ENCODE measurements around the gene C20orf204. TPM values are rescaled to one million over a fixed set of nuclear protein-coding genes. Genes with fewer than 3 reads are reported as not detected.

C20orf204 gene
- total RNA-seq, 4 donors from 2014 or later: 0.40 to 1.6 (median 0.58) TPM; not detected in 1

DNA sequence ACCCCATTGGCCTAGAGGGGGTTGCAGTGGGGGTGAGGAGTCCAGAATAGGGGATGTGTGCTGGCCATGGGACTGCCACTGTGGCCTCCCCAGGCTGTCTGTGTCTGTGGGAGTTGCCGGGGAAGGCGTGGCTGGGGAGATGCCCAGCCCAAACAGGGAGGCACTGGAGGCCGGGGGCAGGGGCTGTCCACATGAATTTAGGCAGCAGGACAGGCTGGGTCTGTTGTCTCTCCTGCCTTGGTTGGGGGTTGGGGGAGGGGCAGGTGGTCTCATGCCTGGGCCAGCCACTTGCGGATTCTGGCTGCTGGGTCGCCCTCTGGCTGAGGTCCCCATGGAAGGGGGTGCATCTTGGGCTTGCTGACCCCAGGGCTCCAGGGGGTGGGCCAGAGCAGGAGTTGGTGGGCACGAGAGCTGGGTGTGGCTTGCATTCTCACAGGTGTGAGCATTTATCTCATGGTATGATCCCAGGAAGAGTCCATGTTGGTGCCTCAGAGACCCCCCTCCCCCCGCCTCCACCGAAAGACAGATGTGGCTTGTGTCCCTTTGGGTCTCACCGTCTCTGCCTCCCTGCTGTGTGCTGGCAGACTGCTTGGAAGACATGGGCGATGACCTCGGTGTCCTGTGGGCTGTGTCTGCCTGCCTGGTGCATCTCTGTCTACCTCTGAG is 9.5 kb downstream of the C20orf204 start:
- ATAC-seq: peak; percentile 18
- Histone ChIP-seq H3K4me3 (peak overlapping the region in 1 of 2 donors; percentile 48), H3K27me3 (peaks cover 99% of the 10 kb centered on the region), H3K36me3 (no peaks in the 10 kb centered on the region), H3K27ac (peak overlapping the region in 3 of 4 donors; percentile 31 to 51 (median 47)), H3K9me3 (no peaks in the 10 kb centered on the region), H3K4me1 (peaks cover 0 to 46% (median 17%) of the 10 kb centered on the region in 3 donors)
- TF ChIP-seq POLR2AphosphoS5 (IDR thresholded peaks at IDR 0.05) (no peak), CTCF (IDR thresholded peaks at IDR 0.05) (no peak), EP300 (IDR thresholded peaks at IDR 0.05) (no peak)
- WGBS, 2 donors (ENCODE audit: low coverage in 1 of 2): 40 to 57% methylated on average over 1 to 6 of the region's 11 CpGs

GRCh38 chr20:64047046-64047389 is 11.0 kb downstream of the C20orf204 start:
- TF ChIP-seq CTCF (IDR thresholded peaks at IDR 0.05) (no peak), POLR2AphosphoS5 (IDR thresholded peaks at IDR 0.05) (no peak), EP300 (IDR thresholded peaks at IDR 0.05) (no peak), POLR2A (IDR thresholded peaks at IDR 0.05) (no peak)
- peak overlapping the region in 1 of 2 donors; percentile 48 for H3K4me3 ChIP-seq
- H3K4me1 ChIP-seq: peaks cover 0 to 31% (median 6%) of the 10 kb centered on the region in 3 donors
- WGBS, 2 donors (ENCODE audit: low coverage in 1 of 2): 60 to 71% methylated on average over 2 to 3 of the region's 8 CpGs
- H3K9me3 ChIP-seq: no peaks in the 10 kb centered on the region
- no peaks in the 10 kb centered on the region for H3K36me3 ChIP-seq
- H3K27ac ChIP-seq: peak overlapping the region in 1 of 4 donors; percentile 16
- no peak for ATAC-seq
- H3K27me3 ChIP-seq: peaks cover 99% of the 10 kb centered on the region

GRCh38 chr20:64047968-64048401 is 12.0 kb downstream of the C20orf204 start:
- peak overlapping the region in 3 of 4 donors; percentile 17 to 54 (median 43) for H3K27ac ChIP-seq
- H3K36me3 ChIP-seq: no peaks in the 10 kb centered on the region
- WGBS, 2 donors (ENCODE audit: low coverage in 1 of 2): 15 to 33% methylated on average over 5 to 8 of the region's 49 CpGs
- ATAC-seq: no peak
- no peak for TF ChIP-seq POLR2AphosphoS5 (IDR thresholded peaks at IDR 0.05)
- no peak for TF ChIP-seq EP300 (IDR thresholded peaks at IDR 0.05)
- no peak for TF ChIP-seq CTCF (IDR thresholded peaks at IDR 0.05)
- no peak for TF ChIP-seq POLR2A (IDR thresholded peaks at IDR 0.05)
- no peaks in the 10 kb centered on the region for H3K9me3 ChIP-seq
- peaks cover 0 to 25% (median 5%) of the 10 kb centered on the region in 3 donors for H3K4me1 ChIP-seq
- H3K27me3 ChIP-seq: peaks cover 100% of the 10 kb centered on the region
- H3K4me3 ChIP-seq: peak overlapping the region; percentile 1 to 48

- H3K27ac ChIP-seq: peak overlapping the region in 3 of 4 donors; percentile 37 to 54 (median 43)
- H3K27me3 ChIP-seq: peaks cover 100% of the 10 kb centered on the region
- H3K9me3 ChIP-seq: no peaks in the 10 kb centered on the region
- no peaks in the 10 kb centered on the region for H3K36me3 ChIP-seq
- TF ChIP-seq CTCF (IDR thresholded peaks at IDR 0.05) (no peak), EP300 (IDR thresholded peaks at IDR 0.05) (no peak)
- peaks cover 0 to 25% (median 5%) of the 10 kb centered on the region in 3 donors for H3K4me1 ChIP-seq
- WGBS, 2 donors (ENCODE audit: low coverage in 1 of 2): 0% methylated on average over 3 of the region's 101 CpGs; no CpG with 5 or more reads in 1 of the 2 donors
- peak overlapping the region; percentile 1 to 48 for H3K4me3 ChIP-seq
- ATAC-seq: no peak
Measured at GRCh38 chr20:64048402-64049044, 12.5 kb downstream of the C20orf204 start.
